ENCODE measurements around the gene ABTB2.

ABTB2 gene

GRCh38 chr11:34259087-34259486 is 98.7 kb downstream of the ABTB2 start:
- H3K27ac ChIP-seq = no peak overlapping the region
- TF ChIP-seq CTCF (IDR thresholded peaks at IDR 0.05; ENCODE audit: low read depth, low read length, missing control alignments) = no peak
- in situ Hi-C loops (cut with HindIII; ENCODE audit: low pct_ligation_motif_present, low sequenced_read_pairs) = no loop called here
- no peaks in the 10 kb centered on the region for H3K36me3 ChIP-seq (replicated peaks)
- no peak overlapping the region for H3K4me3 ChIP-seq (ENCODE audit: low read depth, low read length)
- no peak for DNase-seq
- no peaks in the 10 kb centered on the region for H3K27me3 ChIP-seq (replicated peaks)

- no peak overlapping the region for H3K4me3 ChIP-seq (ENCODE audit: low read depth, low read length)
- TF ChIP-seq CTCF (IDR thresholded peaks at IDR 0.05; ENCODE audit: low read depth, low read length, missing control alignments) = no peak
- in situ Hi-C loops (cut with HindIII; ENCODE audit: low pct_ligation_motif_present, low sequenced_read_pairs) = no loop called here
- no peaks in the 10 kb centered on the region for H3K36me3 ChIP-seq (replicated peaks)
- DNase-seq = no peak
- no peak overlapping the region for H3K27ac ChIP-seq
- no peaks in the 10 kb centered on the region for H3K27me3 ChIP-seq (replicated peaks)
Measured at GRCh38 chr11:34256626-34257025, 101.2 kb downstream of the ABTB2 start.

- in situ Hi-C loops (cut with HindIII; ENCODE audit: low pct_ligation_motif_present, low sequenced_read_pairs) = no loop called here
- Histone ChIP-seq H3K36me3 (replicated peaks) (no peaks in the 10 kb centered on the region), H3K4me3 (ENCODE audit: low read depth, low read length) (no peak overlapping the region), H3K27me3 (replicated peaks) (no peaks in the 10 kb centered on the region), H3K27ac (no peak overlapping the region)
- DNase-seq = no peak
- TF ChIP-seq CTCF (IDR thresholded peaks at IDR 0.05; ENCODE audit: low read depth, low read length, missing control alignments) = no peak
Measured at GRCh38 chr11:34256150-34256549, 101.7 kb downstream of the ABTB2 start.

GRCh38 chr11:34255101-34255500 is 102.7 kb downstream of the ABTB2 start:
- no peaks in the 10 kb centered on the region for H3K36me3 ChIP-seq (replicated peaks)
- TF ChIP-seq CTCF (IDR thresholded peaks at IDR 0.05; ENCODE audit: low read depth, low read length, missing control alignments) = no peak
- no peak for DNase-seq
- H3K27ac ChIP-seq = no peak overlapping the region
- no peaks in the 10 kb centered on the region for H3K27me3 ChIP-seq (replicated peaks)
- H3K4me3 ChIP-seq (ENCODE audit: low read depth, low read length) = no peak overlapping the region
- in situ Hi-C loops (cut with HindIII; ENCODE audit: low pct_ligation_motif_present, low sequenced_read_pairs) = no loop called here

- Histone ChIP-seq H3K4me3 (ENCODE audit: low read depth, low read length) (no peak overlapping the region), H3K27ac (no peak overlapping the region), H3K36me3 (replicated peaks) (no peaks in the 10 kb centered on the region), H3K27me3 (replicated peaks) (no peaks in the 10 kb centered on the region)
- no peak for DNase-seq
- in situ Hi-C loops (cut with HindIII; ENCODE audit: low pct_ligation_motif_present, low sequenced_read_pairs) = no loop called here
- TF ChIP-seq CTCF (IDR thresholded peaks at IDR 0.05; ENCODE audit: low read depth, low read length, missing control alignments) = no peak
Measured at GRCh38 chr11:34254011-34254410, 103.8 kb downstream of the ABTB2 start.

GRCh38 chr11:34252651-34253050 is 105.2 kb downstream of the ABTB2 start:
- Histone ChIP-seq H3K4me3 (ENCODE audit: low read depth, low read length) (no peak overlapping the region), H3K27me3 (replicated peaks) (no peaks in the 10 kb centered on the region), H3K36me3 (replicated peaks) (no peaks in the 10 kb centered on the region), H3K27ac (no peak overlapping the region)
- TF ChIP-seq CTCF (IDR thresholded peaks at IDR 0.05; ENCODE audit: low read depth, low read length, missing control alignments) = no peak
- in situ Hi-C loops (cut with HindIII; ENCODE audit: low pct_ligation_motif_present, low sequenced_read_pairs) = no loop called here
- DNase-seq = no peak

All from brain microvascular endothelial cell (primary cell).